Activated CD4-positive, alpha-beta T cell treated with anti-CD3 and anti-CD28 coated beads, Interleukin-2, amount 50 U/mL, for 16 hours (primary cell): Measurements from ENCODE around the gene TTC6.

Source experiments
- DNase-seq: peaks from one replicate; pipeline ENCODE4 v3.0.0-alpha.2; 2020

The TTC6 gene

GRCh38 chr14:37585101-37585511, 10.3 kb upstream of the TTC6 start:
- no peak for DNase-seq

GRCh38 chr14:37585971-37586796, 9.2 kb upstream of the TTC6 start:
- no peak for DNase-seq

GRCh38 chr14:37586797-37587130, 8.7 kb upstream of the TTC6 start:
- DNase-seq: no peak

GRCh38 chr14:37587131-37587803, 8.2 kb upstream of the TTC6 start:
- no peak for DNase-seq

- DNase-seq: no peak
Measured at GRCh38 chr14:37587881-37588666, 7.4 kb upstream of the TTC6 start.

- DNase-seq: no peak
Measured at GRCh38 chr14:37588667-37588955, 6.8 kb upstream of the TTC6 start.

GRCh38 chr14:37588956-37589714, 6.3 kb upstream of the TTC6 start:
- no peak for DNase-seq

GRCh38 chr14:37589715-37590427, 5.6 kb upstream of the TTC6 start:
- no peak for DNase-seq

GRCh38 chr14:37590428-37591139, 4.8 kb upstream of the TTC6 start:
- DNase-seq: no peak

GRCh38 chr14:37591311-37591940, 4.0 kb upstream of the TTC6 start:
- no peak for DNase-seq

GRCh38 chr14:37591941-37592481, 3.4 kb upstream of the TTC6 start:
- DNase-seq: no peak

- no peak for DNase-seq
Measured at GRCh38 chr14:37592482-37593408, 2.7 kb upstream of the TTC6 start.

- no peak for DNase-seq
Measured at GRCh38 chr14:37593511-37594237, 1.8 kb upstream of the TTC6 start.

GRCh38 chr14:37594238-37594970, 1.0 kb upstream of the TTC6 start:
- DNase-seq: peak; percentile 65

- DNase-seq: peak; percentile 76
Measured at GRCh38 chr14:37595809-37596621, 586 bp downstream of the TTC6 start.

GRCh38 chr14:37596790-37597472, 1.5 kb downstream of the TTC6 start:
- DNase-seq: no peak

GRCh38 chr14:37597538-37597913, 2.1 kb downstream of the TTC6 start:
- no peak for DNase-seq
